ENCODE results near the gene CFAP73.

CFAP73 gene

GRCh38 chr12:113201187-113202177 lies 52.0 kb downstream of the CFAP73 start:
- no peak for TF ChIP-seq ZFX (IDR thresholded peaks at IDR 0.05)
- H3K27ac ChIP-seq = no peak overlapping the region

- TF ChIP-seq CTCF (conservative IDR thresholded peaks at IDR 0.05) (no peak), ZFX (IDR thresholded peaks at IDR 0.05) (no peak)
- H3K27ac ChIP-seq = no peak overlapping the region
These were observed 53.0 kb downstream of the CFAP73 start for GRCh38 chr12:113202300-113203075.

GRCh38 chr12:113203852-113204760 lies 54.6 kb downstream of the CFAP73 start:
- no peak for TF ChIP-seq ZFX (IDR thresholded peaks at IDR 0.05)
- no peak for TF ChIP-seq CTCF (conservative IDR thresholded peaks at IDR 0.05)
- H3K27ac ChIP-seq = no peak overlapping the region

- no peak overlapping the region for H3K27ac ChIP-seq
These were observed 55.3 kb downstream of the CFAP73 start for GRCh38 chr12:113204804-113205203.

GRCh38 chr12:113206802-113207201 lies 57.3 kb downstream of the CFAP73 start:
- H3K27ac ChIP-seq = 0 out of 2 replicates have a peak overlapping the region, but pooled peaks have one; percentile 15

More at GRCh38 chr12:113204804-113205203, 55.3 kb downstream of the CFAP73 start:
- TF ChIP-seq CTCF (conservative IDR thresholded peaks at IDR 0.05) (no peak), ZFX (IDR thresholded peaks at IDR 0.05) (no peak)

- TF ChIP-seq ZFX (IDR thresholded peaks at IDR 0.05) = no peak
- no peak for TF ChIP-seq CTCF (conservative IDR thresholded peaks at IDR 0.05)
- no peak overlapping the region for H3K27ac ChIP-seq
These were observed 58.1 kb downstream of the CFAP73 start for GRCh38 chr12:113207613-113208040.

GRCh38 chr12:113208041-113208934 lies 58.8 kb downstream of the CFAP73 start:
- TF ChIP-seq CTCF (conservative IDR thresholded peaks at IDR 0.05) (no peak), ZFX (IDR thresholded peaks at IDR 0.05) (no peak)
- H3K27ac ChIP-seq = no peak overlapping the region
